IgD-negative memory B cell (primary cell): ENCODE data around the gene CATSPERZ. TPM values are rescaled to one million over a fixed set of nuclear protein-coding genes. Genes with fewer than 3 reads are reported as not detected.
"Not testable (repeated sequence)": the region's sequence is repeated elsewhere in the genome, so short reads cannot be mapped to it uniquely, and the experiment has no call there.

Source experiments
- H3K27ac Mint-ChIP-seq, 3 donors: one replicate each; pipeline ENCODE4 v1.8.0; 2020 to 2022; ENCODE audit warnings: mild to moderate bottlenecking in 3 of 3, mixed read lengths in 3 of 3, moderate library complexity in 1 of 3
- H3K27me3 Mint-ChIP-seq: one replicate; pipeline ENCODE4 v1.8.0; 2021; ENCODE audit warnings: mixed read lengths
- H3K36me3 Mint-ChIP-seq: one replicate; pipeline ENCODE4 v1.8.0; 2020; ENCODE audit warnings: mild to moderate bottlenecking, mixed read lengths
- H3K4me1 Mint-ChIP-seq, 3 donors: one replicate each; pipeline ENCODE4 v1.8.0; 2020 to 2022; ENCODE audit warnings: mixed read lengths in 3 of 3, mild to moderate bottlenecking in 1 of 3
- H3K4me3 Mint-ChIP-seq, 4 donors: one replicate each; pipeline ENCODE4 v1.8.0; 2020 to 2022; ENCODE audit warnings: mild to moderate bottlenecking in 4 of 4, mixed read lengths in 4 of 4, moderate library complexity in 3 of 4
- H3K9me3 Mint-ChIP-seq, 3 donors: one replicate each; pipeline ENCODE4 v1.8.0; 2020 to 2021; ENCODE audit warnings: mixed read lengths in 3 of 3, mild to moderate bottlenecking in 1 of 3
- polyA plus RNA-seq: library from polyadenylated mRNA; unstranded; fragments of 300-500 nt; fragmentation: Illumina TruSeq; gene quantifications from one replicate; pipeline ENCODE4 v1.2.3, GENCODE V29; 2021

Gene CATSPERZ
- polyA plus RNA-seq, 1 donor from 2014 or later = not detected

DNA sequence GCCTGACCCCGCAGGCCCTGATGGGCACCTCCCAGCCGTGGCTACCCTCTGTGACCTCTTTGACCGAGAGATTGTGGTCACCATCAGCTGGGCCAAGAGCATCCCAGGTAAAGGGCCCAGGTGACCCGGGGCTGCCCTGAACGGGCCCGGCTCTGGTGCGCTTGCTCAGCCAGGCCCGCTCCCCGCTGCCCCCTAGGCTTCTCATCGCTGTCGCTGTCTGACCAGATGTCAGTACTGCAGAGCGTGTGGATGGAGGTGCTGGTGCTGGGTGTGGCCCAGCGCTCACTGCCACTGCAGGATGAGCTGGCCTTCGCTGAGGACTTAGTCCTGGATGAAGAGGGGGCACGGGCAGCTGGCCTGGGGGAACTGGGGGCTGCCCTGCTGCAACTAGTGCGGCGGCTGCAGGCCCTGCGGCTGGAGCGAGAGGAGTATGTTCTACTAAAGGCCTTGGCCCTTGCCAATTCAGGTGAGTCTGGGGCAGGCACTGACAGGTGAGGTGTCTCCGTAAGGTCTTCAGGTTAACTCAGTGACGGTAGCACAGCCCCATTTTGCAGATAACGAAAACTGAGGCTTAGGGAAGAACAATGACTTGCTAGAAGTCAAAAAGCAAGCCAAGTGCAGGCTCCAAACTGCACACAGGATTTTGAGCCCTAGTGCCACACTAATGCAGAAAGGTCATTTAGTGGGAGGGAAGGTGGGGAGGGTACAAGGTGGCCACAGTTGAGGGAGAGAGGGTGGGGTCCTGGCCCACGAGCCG, 14.8 kb downstream of the CATSPERZ start:
- Mint-ChIP-seq H3K27me3 (no peaks in the 10 kb centered on the region), H3K4me3 (peak overlapping the region in 3 of 4 donors; percentile 4 to 63 (median 53)), H3K36me3 (peaks cover 1% of the 10 kb centered on the region), H3K27ac (peak overlapping the region in 2 of 3 donors; percentile 73 to 77), H3K9me3 (no peaks in the 10 kb centered on the region), H3K4me1 (peaks cover 5 to 22% (median 13%) of the 10 kb centered on the region in 3 donors)

DNA sequence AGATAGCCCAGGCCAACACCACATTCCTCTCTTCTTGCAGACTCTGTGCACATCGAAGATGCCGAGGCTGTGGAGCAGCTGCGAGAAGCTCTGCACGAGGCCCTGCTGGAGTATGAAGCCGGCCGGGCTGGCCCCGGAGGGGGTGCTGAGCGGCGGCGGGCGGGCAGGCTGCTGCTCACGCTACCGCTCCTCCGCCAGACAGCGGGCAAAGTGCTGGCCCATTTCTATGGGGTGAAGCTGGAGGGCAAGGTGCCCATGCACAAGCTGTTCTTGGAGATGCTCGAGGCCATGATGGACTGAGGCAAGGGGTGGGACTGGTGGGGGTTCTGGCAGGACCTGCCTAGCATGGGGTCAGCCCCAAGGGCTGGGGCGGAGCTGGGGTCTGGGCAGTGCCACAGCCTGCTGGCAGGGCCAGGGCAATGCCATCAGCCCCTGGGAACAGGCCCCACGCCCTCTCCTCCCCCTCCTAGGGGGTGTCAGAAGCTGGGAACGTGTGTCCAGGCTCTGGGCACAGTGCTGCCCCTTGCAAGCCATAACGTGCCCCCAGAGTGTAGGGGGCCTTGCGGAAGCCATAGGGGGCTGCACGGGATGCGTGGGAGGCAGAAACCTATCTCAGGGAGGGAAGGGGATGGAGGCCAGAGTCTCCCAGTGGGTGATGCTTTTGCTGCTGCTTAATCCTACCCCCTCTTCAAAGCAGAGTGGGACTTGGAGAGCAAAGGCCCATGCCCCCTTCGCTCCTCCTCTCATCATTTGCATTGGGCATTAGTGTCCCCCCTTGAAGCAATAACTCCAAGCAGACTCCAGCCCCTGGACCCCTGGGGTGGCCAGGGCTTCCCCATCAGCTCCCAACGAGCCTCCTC, 15.7 kb downstream of the CATSPERZ start:
- not testable (repeated sequence) for H3K36me3 Mint-ChIP-seq, H3K9me3 Mint-ChIP-seq, H3K27me3 Mint-ChIP-seq
- Mint-ChIP-seq H3K27ac (peak overlapping the region; percentile 99 to 100 (median 100)), H3K4me1 (peaks cover 10 to 24% (median 17%) of the 10 kb centered on the region in 3 donors), H3K4me3 (peak overlapping the region in 2 of 4 donors; percentile 63 to 98)

DNA sequence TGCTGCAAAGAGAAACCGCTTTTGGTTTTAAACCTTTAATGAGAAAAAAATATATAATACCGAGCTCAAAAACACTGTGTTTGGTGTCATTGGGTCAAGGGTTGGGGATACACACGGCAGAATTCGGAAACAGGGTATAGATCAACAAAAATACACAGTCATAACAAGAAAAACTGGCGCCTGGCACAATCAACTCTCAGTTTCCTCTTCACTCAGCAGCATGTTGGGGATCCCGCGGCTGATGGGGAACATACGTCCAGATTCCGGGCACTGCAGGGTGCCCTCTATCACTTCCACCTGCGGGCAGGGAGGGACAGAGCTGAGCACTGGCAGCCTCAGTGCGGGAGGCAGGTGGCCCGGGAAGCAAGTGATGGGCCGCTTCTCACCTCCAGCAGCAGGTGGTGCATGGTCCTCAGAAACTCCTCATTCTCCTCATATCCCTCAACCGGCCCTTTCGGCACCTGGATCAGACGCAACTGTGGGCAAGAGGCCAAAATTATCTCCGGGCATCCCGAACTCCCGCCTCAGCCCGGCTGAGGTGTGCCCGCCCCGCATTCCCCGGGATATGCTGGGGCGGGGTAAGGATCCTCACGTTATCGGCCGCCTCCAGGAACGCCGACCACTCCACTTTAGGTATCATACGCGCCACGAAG, 16.6 kb downstream of the CATSPERZ start:
- H3K27me3 Mint-ChIP-seq = no peaks in the 10 kb centered on the region
- H3K9me3 Mint-ChIP-seq = no peaks in the 10 kb centered on the region
- peaks cover 1% of the 10 kb centered on the region for H3K36me3 Mint-ChIP-seq
- H3K27ac Mint-ChIP-seq = peak overlapping the region; percentile 99 to 100 (median 100)
- peak overlapping the region; percentile 89 to 100 (median 98) for H3K4me3 Mint-ChIP-seq
- peaks cover 10 to 23% (median 17%) of the 10 kb centered on the region in 3 donors for H3K4me1 Mint-ChIP-seq

DNA sequence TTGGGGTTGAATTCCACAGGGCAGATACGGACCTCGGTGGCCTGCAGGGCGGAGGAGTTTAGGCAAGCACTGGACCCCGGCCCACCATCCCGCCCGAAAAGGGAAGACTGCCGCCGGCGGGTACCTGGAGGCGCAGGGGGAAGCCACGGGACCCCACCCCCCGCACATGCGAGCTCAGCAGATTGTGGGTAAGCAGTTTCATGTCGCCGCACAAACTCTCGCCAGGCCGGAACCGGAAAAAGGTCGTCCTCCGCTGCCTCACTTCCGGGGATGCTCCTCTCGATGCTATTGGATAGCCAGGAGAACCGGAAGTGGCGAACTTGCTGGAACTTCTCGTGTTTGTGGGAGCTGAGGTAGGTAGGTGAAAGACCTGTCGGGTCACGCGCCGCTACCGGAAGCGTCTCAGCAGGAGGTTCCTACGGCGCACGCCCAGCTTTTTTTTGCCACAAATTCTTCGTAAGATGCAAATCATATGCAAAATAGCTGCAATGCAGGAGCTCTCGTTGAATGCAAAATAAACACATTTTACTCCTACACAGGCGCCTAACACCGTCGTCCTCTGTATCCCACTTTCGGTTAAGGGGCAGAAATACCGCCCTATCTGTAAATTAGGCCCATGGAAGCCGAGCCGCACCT, 17.3 kb downstream of the CATSPERZ start, which contains the start of gene TRMT112:
Gene TRMT112 (minus strand): TSS at position 235 of the 636 bp plus-strand sequence. CDS start 33 bp downstream, at position 202.
- no peaks in the 10 kb centered on the region for H3K27me3 Mint-ChIP-seq
- no peaks in the 10 kb centered on the region for H3K9me3 Mint-ChIP-seq
- peak within 1 kb of the TSS; percentile 99 to 100 (median 100) for H3K27ac Mint-ChIP-seq
- peak within 1 kb of the TSS; percentile 89 to 100 (median 98) for H3K4me3 Mint-ChIP-seq
- H3K36me3 Mint-ChIP-seq = peaks cover 1% of the 10 kb centered on the region
- peaks cover 10 to 23% (median 17%) of the 10 kb centered on the region in 3 donors for H3K4me1 Mint-ChIP-seq

DNA sequence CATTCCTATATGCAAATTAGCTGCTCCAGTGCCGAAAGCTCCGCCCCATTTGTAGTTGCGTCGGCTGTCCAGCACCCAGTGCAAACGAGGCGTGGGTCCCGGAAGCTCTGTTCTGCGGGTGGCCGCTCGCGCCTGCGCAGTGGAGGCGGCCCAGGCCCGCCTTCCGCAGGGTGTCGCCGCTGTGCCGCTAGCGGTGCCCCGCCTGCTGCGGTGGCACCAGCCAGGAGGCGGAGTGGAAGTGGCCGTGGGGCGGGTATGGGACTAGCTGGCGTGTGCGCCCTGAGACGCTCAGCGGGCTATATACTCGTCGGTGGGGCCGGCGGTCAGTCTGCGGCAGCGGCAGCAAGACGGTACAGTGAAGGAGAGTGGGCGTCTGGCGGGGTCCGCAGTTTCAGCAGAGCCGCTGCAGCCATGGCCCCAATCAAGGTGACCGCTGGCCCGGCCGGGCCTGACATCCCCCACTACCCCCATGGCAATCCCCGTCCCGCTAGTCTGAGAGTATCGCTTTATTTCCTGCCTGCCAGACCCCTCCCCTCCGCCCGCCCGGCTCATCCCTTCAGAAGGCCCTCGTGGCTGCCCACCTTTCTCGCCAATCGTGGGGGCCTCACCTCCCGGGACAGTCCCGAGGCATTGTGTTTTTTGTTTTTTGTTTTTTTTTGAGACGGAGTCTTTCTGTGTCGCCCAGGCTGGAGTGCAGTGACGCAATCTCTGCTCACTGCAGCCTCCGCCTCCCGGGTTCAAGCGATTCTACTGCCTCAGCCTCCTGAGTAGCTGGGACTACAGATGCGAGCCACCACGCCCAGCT, 18.0 kb downstream of the CATSPERZ start, which contains the start of gene PRDX5:
Gene PRDX5 (plus strand): TSS at position 161 of the 805 bp plus-strand sequence. CDS start 95 bp downstream, at position 256.
- H3K4me3 Mint-ChIP-seq = peak within 1 kb of the TSS; percentile 89 to 100 (median 98)
- no peaks in the 10 kb centered on the region for H3K9me3 Mint-ChIP-seq
- H3K27me3 Mint-ChIP-seq = no peaks in the 10 kb centered on the region
- no peaks in the 10 kb centered on the region for H3K36me3 Mint-ChIP-seq
- peaks cover 10 to 19% (median 17%) of the 10 kb centered on the region in 3 donors for H3K4me1 Mint-ChIP-seq
- H3K27ac Mint-ChIP-seq = peak within 1 kb of the TSS; percentile 99 to 100 (median 100)

DNA sequence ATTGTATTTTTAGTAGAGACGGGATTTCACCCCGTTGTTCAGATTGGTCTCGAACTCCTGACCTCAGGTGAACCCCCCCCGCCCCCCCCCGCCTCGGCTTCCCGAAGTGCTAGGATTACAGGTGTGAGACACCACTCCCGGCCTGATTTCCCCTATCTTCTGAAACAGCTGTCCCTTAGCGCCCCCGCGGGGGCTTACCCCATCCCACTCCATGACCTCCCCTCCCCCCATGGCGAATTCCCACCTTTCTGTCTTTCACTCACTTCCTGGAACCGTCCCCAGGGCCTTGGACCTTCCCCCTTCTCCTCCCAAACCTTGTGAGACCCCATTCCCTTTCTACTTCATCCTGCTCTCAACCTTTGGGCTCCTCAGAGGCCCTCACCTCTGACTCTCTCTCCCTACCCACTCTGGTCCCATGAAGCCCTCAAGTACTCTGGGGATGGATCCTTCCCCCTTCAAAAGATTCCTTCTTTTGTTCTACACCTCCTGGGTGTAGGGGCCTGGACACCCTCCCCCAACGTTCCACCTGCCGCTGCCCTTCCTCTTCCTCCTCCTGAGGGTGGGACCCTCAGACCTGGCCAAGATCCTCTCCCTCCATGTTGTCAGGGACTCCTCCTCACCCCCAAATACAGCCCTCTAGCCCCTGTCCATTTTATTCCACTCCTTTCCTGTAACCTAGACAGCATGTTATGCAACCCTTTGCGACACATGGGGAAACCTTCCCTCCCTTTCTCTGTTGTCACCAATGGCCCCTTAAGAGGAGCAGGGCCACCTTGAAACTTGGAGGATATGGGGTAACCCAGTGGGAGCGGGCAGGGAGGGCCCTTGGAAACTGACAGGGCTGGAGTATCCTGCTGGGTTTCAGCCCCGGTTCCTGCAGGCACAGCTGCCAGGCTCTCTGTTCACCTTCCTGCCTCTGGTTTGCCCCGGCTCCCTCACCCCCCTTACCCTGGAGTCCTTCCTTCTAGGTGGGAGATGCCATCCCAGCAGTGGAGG, 18.9 kb downstream of the CATSPERZ start:
- no peaks in the 10 kb centered on the region for H3K36me3 Mint-ChIP-seq
- H3K27ac Mint-ChIP-seq = peak overlapping the region; percentile 99 to 100 (median 100)
- no peaks in the 10 kb centered on the region for H3K27me3 Mint-ChIP-seq
- H3K4me1 Mint-ChIP-seq = peaks cover 10 to 19% (median 17%) of the 10 kb centered on the region in 3 donors
- peak overlapping the region; percentile 89 to 100 (median 98) for H3K4me3 Mint-ChIP-seq
- no peaks in the 10 kb centered on the region for H3K9me3 Mint-ChIP-seq

DNA sequence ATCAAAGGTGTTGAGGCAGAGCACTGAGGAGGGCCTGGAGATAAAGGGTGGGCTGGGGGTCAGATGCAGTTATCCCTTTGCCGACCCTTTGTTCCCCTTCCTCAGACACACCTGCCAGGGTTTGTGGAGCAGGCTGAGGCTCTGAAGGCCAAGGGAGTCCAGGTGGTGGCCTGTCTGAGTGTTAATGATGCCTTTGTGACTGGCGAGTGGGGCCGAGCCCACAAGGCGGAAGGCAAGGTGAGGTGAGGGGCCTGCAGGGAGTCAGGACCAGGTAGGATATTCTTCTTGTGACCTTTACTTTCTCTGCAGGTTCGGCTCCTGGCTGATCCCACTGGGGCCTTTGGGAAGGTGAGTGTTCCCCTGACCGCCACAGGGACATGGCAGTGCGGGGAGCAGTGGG, 20.4 kb downstream of the CATSPERZ start:
- H3K27me3 Mint-ChIP-seq = no peaks in the 10 kb centered on the region
- no peaks in the 10 kb centered on the region for H3K36me3 Mint-ChIP-seq
- H3K27ac Mint-ChIP-seq = peak overlapping the region in 1 of 3 donors; percentile 99
- H3K9me3 Mint-ChIP-seq = no peaks in the 10 kb centered on the region
- peak overlapping the region in 2 of 4 donors; percentile 16 to 98 for H3K4me3 Mint-ChIP-seq
- H3K4me1 Mint-ChIP-seq = peaks cover 10 to 19% (median 14%) of the 10 kb centered on the region in 3 donors

DNA sequence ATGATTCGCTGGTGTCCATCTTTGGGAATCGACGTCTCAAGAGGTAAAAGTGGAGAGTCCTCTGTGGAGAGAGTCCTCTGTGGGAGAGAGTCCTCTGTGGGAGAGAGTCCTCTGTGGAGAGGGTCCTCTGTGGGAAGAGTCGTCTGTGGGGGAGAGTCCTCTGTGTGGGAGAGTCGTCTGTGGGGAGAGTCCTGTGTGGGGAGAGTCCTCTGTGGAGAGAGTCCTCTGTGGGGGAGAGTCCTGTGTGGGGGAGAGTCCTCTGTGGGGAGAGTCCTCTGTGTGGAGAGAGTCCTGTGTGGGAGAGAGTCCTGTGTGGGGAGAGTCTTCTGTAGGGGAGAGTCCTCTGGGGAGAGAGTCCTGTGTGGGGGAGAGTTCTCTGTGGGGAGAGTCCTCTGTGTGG, 20.9 kb downstream of the CATSPERZ start:
- H3K36me3 Mint-ChIP-seq = no peaks in the 10 kb centered on the region
- no peaks in the 10 kb centered on the region for H3K9me3 Mint-ChIP-seq
- H3K27me3 Mint-ChIP-seq = no peaks in the 10 kb centered on the region
- peak overlapping the region in 1 of 4 donors; percentile 98 for H3K4me3 Mint-ChIP-seq
- peaks cover 10 to 19% (median 14%) of the 10 kb centered on the region in 3 donors for H3K4me1 Mint-ChIP-seq
- peak overlapping the region in 1 of 3 donors; percentile 99 for H3K27ac Mint-ChIP-seq

DNA sequence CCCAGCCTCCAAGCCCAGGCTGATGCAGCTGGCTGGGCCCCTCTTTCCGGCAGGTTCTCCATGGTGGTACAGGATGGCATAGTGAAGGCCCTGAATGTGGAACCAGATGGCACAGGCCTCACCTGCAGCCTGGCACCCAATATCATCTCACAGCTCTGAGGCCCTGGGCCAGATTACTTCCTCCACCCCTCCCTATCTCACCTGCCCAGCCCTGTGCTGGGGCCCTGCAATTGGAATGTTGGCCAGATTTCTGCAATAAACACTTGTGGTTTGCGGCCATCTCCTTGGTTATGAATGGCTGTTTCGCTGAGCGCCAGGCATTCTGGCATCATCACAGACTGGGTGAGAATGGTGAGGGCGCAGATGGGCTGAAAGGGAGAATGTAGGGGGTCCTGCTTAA, 21.4 kb downstream of the CATSPERZ start:
- no peaks in the 10 kb centered on the region for H3K27me3 Mint-ChIP-seq
- peak overlapping the region in 1 of 4 donors; percentile 98 for H3K4me3 Mint-ChIP-seq
- H3K9me3 Mint-ChIP-seq = no peaks in the 10 kb centered on the region
- peak overlapping the region in 2 of 3 donors; percentile 5 to 99 for H3K27ac Mint-ChIP-seq
- H3K4me1 Mint-ChIP-seq = peaks cover 10 to 17% (median 14%) of the 10 kb centered on the region in 3 donors
- no peaks in the 10 kb centered on the region for H3K36me3 Mint-ChIP-seq

DNA sequence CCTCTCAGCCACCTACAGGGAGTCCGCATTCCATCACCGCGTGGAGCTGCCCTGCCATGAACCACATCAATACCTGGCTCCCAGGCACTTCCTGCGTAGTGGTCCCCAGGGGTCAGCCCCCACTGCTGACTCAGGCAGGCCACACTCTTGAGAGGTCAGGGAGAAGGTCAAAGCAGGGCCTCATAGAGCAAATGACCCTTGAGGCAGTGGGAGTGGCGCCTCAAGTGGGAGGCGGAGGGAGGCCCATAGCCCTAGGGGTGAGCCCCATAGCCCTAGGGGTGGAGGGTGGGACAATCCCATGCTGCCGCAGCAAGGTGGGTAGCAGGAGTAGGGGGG, 22.7 kb downstream of the CATSPERZ start:
- Mint-ChIP-seq H3K4me3 (no peak overlapping the region), H3K27me3 (no peaks in the 10 kb centered on the region), H3K36me3 (no peaks in the 10 kb centered on the region), H3K9me3 (peaks cover 0 to 1% (median 0%) of the 10 kb centered on the region in 3 donors), H3K27ac (no peak overlapping the region), H3K4me1 (peaks cover 8 to 13% (median 11%) of the 10 kb centered on the region in 3 donors)

DNA sequence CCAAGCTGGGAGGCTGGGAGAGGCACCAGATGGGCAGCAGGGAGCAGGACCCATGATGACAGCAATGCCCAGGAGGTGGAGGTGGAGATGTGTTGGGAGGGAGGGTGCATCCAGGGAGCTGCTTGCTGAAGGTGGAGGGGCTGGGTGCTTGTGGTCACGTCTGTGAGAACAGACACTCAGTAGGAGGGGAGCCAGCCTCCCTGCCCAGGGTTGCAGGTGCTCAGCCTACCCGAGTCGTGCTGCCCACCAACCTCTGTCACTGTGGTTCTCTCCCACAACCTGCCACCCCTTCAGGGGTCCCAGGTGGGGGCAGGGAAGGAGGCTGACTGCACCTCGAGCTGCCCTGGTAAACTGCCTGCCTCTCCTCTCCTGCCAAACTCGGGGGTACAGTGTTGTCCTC, 23.2 kb downstream of the CATSPERZ start:
- Mint-ChIP-seq H3K27me3 (no peaks in the 10 kb centered on the region), H3K36me3 (no peaks in the 10 kb centered on the region), H3K4me3 (peak overlapping the region in 1 of 4 donors; percentile 24), H3K27ac (no peak overlapping the region), H3K4me1 (peaks cover 8 to 12% (median 10%) of the 10 kb centered on the region in 3 donors), H3K9me3 (peaks cover 0 to 2% (median 0%) of the 10 kb centered on the region in 3 donors)

DNA sequence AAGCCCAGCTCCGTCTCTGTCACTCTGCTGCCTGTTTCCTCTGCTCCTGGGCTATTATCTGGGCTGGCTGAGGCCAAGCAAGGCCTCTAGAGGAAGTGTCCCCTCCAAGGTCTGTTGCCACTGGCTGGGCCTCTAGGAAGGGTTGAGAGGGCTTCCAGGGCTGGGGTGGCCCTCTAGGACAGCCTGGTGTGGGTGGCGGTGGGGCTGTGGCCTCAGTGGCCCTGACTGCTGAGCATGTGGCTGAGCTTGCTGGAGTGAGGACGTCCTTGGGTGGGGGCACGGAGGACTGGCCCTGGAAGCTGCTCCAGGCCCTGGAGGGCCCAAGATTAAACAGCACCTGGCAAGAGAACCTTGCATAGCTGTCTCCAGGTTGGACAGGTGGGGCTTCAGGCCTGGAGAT, 23.8 kb downstream of the CATSPERZ start:
- H3K36me3 Mint-ChIP-seq, H3K27me3 Mint-ChIP-seq: not testable (repeated sequence)
- H3K4me3 Mint-ChIP-seq = peak overlapping the region in 1 of 4 donors; percentile 24

More for the DNA sequence above, 23.8 kb downstream of the CATSPERZ start:
- Mint-ChIP-seq H3K27ac (peak overlapping the region in 1 of 3 donors; percentile 62), H3K4me1 (peaks cover 8 to 11% (median 9%) of the 10 kb centered on the region in 3 donors)
- not testable (repeated sequence) for H3K9me3 Mint-ChIP-seq
